ENCODE measurements around the gene ANKK1. TPM values are rescaled to one million over a fixed set of nuclear protein-coding genes. Genes with fewer than 3 reads are reported as not detected.

The ANKK1 gene
- total RNA-seq, 2 experiments from 2014 or later: 0.07 TPM; not detected in 1

GRCh38 chr11:113385749-113386148, 1.8 kb upstream of the ANKK1 start:
- Mint-ChIP-seq H3K36me3 (ENCODE audit: low read depth) (peaks cover 3% of the 10 kb centered on the region), H3K4me3 (no peak overlapping the region), H3K9me3 (no peaks in the 10 kb centered on the region), H3K27me3 (ENCODE audit: low read depth) (peaks cover 6% of the 10 kb centered on the region), H3K4me1 (ENCODE audit: low read depth) (no peaks in the 10 kb centered on the region), H3K27ac (no peak overlapping the region)
- no peak for DNase-seq
- CTCF ChIA-PET: no interaction called here
- intact Hi-C loops (cut with micrococcal nuclease): no loop called here

GRCh38 chr11:113386866-113387265, 713 bp upstream of the ANKK1 start:
- CTCF ChIA-PET: no interaction called here
- Mint-ChIP-seq H3K27ac (no peak overlapping the region), H3K36me3 (ENCODE audit: low read depth) (no peaks in the 10 kb centered on the region), H3K27me3 (ENCODE audit: low read depth) (peaks cover 6% of the 10 kb centered on the region), H3K9me3 (no peaks in the 10 kb centered on the region), H3K4me1 (ENCODE audit: low read depth) (no peaks in the 10 kb centered on the region), H3K4me3 (no peak overlapping the region)
- intact Hi-C loops (cut with micrococcal nuclease): no loop called here
- DNase-seq: no peak

DNA sequence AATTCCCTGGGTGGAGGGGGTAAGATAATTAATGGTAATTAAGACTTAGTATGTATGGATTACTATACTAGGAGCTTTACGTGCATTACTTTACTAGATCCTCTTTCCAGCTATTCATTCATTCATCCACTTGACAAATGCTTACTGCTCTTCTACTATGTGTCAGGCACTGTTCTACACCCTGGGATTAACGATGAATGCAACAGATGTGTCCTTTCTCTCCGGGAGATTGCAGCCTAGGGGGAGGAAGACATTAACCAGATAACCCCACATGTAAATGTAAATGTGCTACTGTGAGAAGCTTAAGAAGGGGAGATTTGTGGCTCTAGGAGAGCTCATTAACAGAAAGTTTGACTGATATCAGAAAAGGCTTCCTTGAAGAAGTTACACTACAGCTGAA, 1.7 kb downstream of the ANKK1 start:
- CTCF ChIA-PET: no interaction called here
- H3K4me3 Mint-ChIP-seq: no peak overlapping the region
- H3K36me3 Mint-ChIP-seq (ENCODE audit: low read depth): no peaks in the 10 kb centered on the region
- intact Hi-C loops (cut with micrococcal nuclease): no loop called here
- H3K27ac Mint-ChIP-seq: no peak overlapping the region
- DNase-seq: no peak
- H3K9me3 Mint-ChIP-seq: no peaks in the 10 kb centered on the region
- peaks cover 6% of the 10 kb centered on the region for H3K27me3 Mint-ChIP-seq (ENCODE audit: low read depth)
- H3K4me1 Mint-ChIP-seq (ENCODE audit: low read depth): no peaks in the 10 kb centered on the region

DNA sequence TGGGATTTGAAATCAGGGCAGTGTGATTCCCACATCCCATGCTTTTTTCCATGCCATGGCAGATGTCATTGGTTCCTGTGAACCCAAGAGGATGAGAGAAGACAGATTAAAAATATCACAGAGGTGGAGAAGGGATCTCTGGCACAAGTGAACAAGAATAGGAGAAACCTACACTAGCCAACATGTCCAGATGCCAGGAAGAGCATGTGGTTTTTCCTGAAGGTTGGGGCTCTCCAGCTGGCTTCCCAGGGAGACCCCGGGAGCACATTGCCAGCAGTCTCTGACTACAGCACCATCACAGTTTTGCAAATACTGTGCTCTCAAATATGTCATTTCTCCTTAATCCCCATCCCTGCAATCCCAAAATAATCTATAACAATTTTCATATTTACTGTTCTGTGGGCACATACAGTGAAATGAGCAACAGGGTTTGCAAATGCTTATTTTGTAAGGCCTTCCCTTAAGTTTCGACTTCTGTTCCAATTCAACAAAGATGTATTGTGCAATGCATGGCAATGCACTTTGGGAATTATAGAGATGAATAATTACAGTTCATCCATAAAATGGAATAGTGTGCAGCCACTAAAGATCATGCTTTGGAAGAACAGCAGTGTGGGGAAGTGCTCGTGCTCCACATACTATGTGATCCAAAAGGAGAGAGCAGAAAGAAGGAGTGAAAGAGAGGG, 4.8 kb downstream of the ANKK1 start:
- intact Hi-C loops (cut with micrococcal nuclease): no loop called here
- CTCF ChIA-PET: no interaction called here
- no peak for DNase-seq
- Mint-ChIP-seq H3K4me3 (no peak overlapping the region), H3K27me3 (ENCODE audit: low read depth) (peaks cover under 1% of the 10 kb centered on the region), H3K4me1 (ENCODE audit: low read depth) (no peaks in the 10 kb centered on the region), H3K9me3 (no peaks in the 10 kb centered on the region), H3K36me3 (ENCODE audit: low read depth) (no peaks in the 10 kb centered on the region), H3K27ac (no peak overlapping the region)

DNA sequence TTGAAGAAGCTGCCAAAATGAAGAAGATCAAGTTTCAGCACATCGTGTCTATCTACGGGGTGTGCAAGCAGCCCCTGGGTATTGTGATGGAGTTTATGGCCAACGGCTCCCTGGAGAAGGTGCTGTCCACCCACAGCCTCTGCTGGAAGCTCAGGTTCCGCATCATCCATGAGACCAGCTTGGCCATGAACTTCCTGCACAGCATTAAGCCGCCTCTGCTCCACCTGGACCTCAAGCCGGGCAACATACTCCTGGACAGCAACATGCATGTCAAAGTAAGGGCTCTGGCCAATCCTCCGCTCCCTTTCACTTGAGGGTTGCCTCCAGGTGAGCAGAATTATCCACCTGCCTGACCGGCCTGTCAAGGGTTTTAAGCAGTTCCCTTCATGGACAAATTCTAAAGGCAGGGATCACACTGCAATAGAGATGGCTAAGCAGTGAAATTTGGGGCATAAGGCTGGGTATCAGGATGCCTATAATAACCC, 6.0 kb downstream of the ANKK1 start:
- no peak overlapping the region for H3K27ac Mint-ChIP-seq
- no peaks in the 10 kb centered on the region for H3K27me3 Mint-ChIP-seq (ENCODE audit: low read depth)
- intact Hi-C loops (cut with micrococcal nuclease): no loop called here
- no peaks in the 10 kb centered on the region for H3K9me3 Mint-ChIP-seq
- DNase-seq: no peak
- H3K36me3 Mint-ChIP-seq (ENCODE audit: low read depth): no peaks in the 10 kb centered on the region
- H3K4me1 Mint-ChIP-seq (ENCODE audit: low read depth): no peaks in the 10 kb centered on the region
- H3K4me3 Mint-ChIP-seq: no peak overlapping the region
- CTCF ChIA-PET: no interaction called here

GRCh38 chr11:113394919-113395318, 7.3 kb downstream of the ANKK1 start:
- Mint-ChIP-seq H3K36me3 (ENCODE audit: low read depth) (no peaks in the 10 kb centered on the region), H3K27me3 (ENCODE audit: low read depth) (no peaks in the 10 kb centered on the region), H3K27ac (no peak overlapping the region), H3K4me3 (no peak overlapping the region), H3K4me1 (ENCODE audit: low read depth) (no peaks in the 10 kb centered on the region), H3K9me3 (no peaks in the 10 kb centered on the region)
- CTCF ChIA-PET: no interaction called here
- DNase-seq: no peak
- intact Hi-C loops (cut with micrococcal nuclease): no loop called here

DNA sequence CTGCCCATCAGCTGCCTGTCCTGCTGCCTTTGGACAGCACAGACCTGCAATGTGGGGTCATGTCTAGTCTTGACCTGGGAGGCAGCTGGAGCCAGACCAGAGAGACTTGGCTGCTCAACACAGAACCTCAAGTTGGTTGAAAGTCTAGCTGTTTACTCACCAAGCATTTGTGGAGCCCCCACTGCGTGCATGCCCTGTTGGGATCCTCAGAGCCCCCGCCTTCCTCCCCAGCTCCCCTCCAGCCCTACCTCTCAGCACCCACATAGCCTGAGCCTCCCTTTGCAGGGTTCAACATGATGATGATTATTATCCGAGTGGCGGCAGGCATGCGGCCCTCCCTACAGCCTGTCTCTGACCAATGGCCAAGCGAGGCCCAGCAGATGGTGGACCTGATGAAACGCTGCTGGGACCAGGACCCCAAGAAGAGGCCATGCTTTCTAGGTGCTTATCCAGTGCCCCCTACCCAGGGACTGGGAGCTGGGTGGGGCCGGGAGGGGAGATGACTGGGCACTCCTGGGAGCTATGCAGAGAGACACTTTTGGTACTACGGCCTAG, 8.3 kb downstream of the ANKK1 start:
- H3K9me3 Mint-ChIP-seq: no peaks in the 10 kb centered on the region
- DNase-seq: no peak
- CTCF ChIA-PET: interaction anchor here (0.6 kb wide), 1 partner anchor 15 kb away, joined by 4 read pairs; no protein-coding TSS in a partner anchor
- H3K4me1 Mint-ChIP-seq (ENCODE audit: low read depth): no peaks in the 10 kb centered on the region
- no peaks in the 10 kb centered on the region for H3K27me3 Mint-ChIP-seq (ENCODE audit: low read depth)
- intact Hi-C loops (cut with micrococcal nuclease): no loop called here
- no peaks in the 10 kb centered on the region for H3K36me3 Mint-ChIP-seq (ENCODE audit: low read depth)
- H3K27ac Mint-ChIP-seq: no peak overlapping the region
- no peak overlapping the region for H3K4me3 Mint-ChIP-seq

GRCh38 chr11:113396690-113397089, 9.1 kb downstream of the ANKK1 start:
- Mint-ChIP-seq H3K4me1 (ENCODE audit: low read depth) (no peaks in the 10 kb centered on the region), H3K27me3 (ENCODE audit: low read depth) (no peaks in the 10 kb centered on the region), H3K9me3 (no peaks in the 10 kb centered on the region), H3K36me3 (ENCODE audit: low read depth) (no peaks in the 10 kb centered on the region), H3K27ac (no peak overlapping the region), H3K4me3 (no peak overlapping the region)
- DNase-seq: no peak
- CTCF ChIA-PET: interaction anchor here (0.6 kb wide), 1 partner anchor 16 kb away, joined by 4 read pairs; no protein-coding TSS in a partner anchor
- intact Hi-C loops (cut with micrococcal nuclease): no loop called here

- no peak overlapping the region for H3K27ac Mint-ChIP-seq
- DNase-seq: no peak
- H3K9me3 Mint-ChIP-seq: no peaks in the 10 kb centered on the region
- no peaks in the 10 kb centered on the region for H3K36me3 Mint-ChIP-seq (ENCODE audit: low read depth)
- H3K4me1 Mint-ChIP-seq (ENCODE audit: low read depth): no peaks in the 10 kb centered on the region
- H3K27me3 Mint-ChIP-seq (ENCODE audit: low read depth): no peaks in the 10 kb centered on the region
- H3K4me3 Mint-ChIP-seq: no peak overlapping the region
- CTCF ChIA-PET: interaction anchor here (0.6 kb wide), 1 partner anchor 42 kb away, joined by 3 read pairs; no protein-coding TSS in a partner anchor
- intact Hi-C loops (cut with micrococcal nuclease): no loop called here
These were observed 9.6 kb downstream of the ANKK1 start for GRCh38 chr11:113397212-113397611.

DNA sequence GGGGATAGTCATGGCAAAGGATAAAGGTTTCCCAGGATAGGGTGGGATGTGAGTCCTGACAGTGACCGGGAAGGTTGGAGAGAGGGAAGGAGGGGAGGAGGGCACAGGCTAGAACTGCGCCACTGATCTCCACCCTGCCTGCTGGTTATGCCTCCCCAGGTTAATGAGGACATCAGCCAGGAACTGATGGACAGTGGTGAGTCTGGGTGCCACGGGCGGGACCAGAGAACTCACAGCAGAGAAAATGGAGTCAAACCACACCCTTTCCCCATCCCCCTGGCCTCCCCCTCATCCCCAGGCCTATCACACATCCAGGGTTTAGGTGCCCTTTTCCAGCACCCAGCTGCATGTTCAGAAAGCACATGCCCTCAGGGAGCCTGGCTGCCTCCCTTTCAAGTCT, 10.2 kb downstream of the ANKK1 start:
- CTCF ChIA-PET: no interaction called here
- H3K9me3 Mint-ChIP-seq: no peaks in the 10 kb centered on the region
- no peak overlapping the region for H3K4me3 Mint-ChIP-seq
- DNase-seq: no peak
- H3K4me1 Mint-ChIP-seq (ENCODE audit: low read depth): no peaks in the 10 kb centered on the region
- no peaks in the 10 kb centered on the region for H3K36me3 Mint-ChIP-seq (ENCODE audit: low read depth)
- intact Hi-C loops (cut with micrococcal nuclease): no loop called here
- H3K27me3 Mint-ChIP-seq (ENCODE audit: low read depth): no peaks in the 10 kb centered on the region
- no peak overlapping the region for H3K27ac Mint-ChIP-seq

DNA sequence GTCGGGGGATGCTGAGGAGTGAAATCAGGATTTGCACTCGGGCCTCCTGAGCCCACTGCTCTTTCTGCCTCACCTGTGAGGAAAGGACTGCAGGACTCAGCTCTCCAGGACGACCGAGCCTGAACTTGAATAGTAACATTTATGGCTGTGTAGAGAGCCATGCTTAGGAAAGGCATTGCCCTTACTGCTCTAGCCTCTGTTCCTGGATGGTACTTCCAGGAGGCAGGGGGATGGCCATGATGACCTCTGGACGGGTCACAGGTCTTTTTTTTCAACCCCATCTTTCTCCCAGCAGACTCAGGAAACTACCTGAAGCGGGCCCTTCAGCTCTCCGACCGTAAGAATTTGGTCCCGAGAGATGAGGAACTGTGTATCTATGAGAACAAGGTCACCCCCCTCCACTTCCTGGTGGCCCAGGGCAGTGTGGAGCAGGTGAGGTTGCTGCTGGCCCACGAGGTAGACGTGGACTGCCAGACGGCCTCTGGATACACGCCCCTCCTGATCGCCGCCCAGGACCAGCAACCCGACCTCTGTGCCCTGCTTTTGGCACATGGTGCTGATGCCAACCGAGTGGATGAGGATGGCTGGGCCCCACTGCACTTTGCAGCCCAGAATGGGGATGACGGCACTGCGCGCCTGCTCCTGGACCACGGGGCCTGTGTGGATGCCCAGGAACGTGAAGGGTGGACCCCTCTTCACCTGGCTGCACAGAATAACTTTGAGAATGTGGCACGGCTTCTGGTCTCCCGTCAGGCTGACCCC, 11.3 kb downstream of the ANKK1 start:
- DNase-seq: no peak
- H3K27me3 Mint-ChIP-seq (ENCODE audit: low read depth): no peaks in the 10 kb centered on the region
- no peak overlapping the region for H3K27ac Mint-ChIP-seq
- no peaks in the 10 kb centered on the region for H3K36me3 Mint-ChIP-seq (ENCODE audit: low read depth)
- no peaks in the 10 kb centered on the region for H3K9me3 Mint-ChIP-seq
- intact Hi-C loops (cut with micrococcal nuclease): no loop called here
- H3K4me3 Mint-ChIP-seq: no peak overlapping the region
- no peaks in the 10 kb centered on the region for H3K4me1 Mint-ChIP-seq (ENCODE audit: low read depth)
- CTCF ChIA-PET: no interaction called here

DNA sequence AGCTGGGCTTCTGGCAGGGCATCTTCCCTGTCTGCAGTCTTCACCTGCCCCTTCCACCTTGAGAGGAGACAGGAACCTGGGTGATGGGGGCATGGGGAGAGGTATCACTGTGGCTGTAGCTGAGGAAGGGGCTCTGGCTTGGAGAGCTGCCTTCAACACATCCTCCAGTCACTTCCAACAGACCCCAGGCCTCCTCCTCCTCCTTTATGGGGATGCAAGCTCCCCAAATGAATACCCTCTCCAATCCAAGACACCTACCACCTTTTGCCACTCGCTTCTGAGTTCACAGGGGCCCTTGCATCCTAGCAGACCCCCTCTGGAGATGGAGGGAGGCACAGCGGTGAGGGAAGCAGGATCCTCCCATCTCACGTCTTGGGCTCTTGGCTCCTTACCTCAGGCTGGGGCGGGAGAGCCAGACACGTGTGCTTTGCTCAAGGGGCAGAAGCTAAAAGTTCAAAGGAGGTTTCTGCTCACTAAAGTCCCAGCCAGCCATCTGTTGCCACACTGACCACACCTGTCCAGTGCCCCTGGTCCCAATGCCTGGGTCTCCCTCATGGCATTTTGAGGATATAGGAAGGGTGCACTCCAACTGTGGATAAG, 13.2 kb downstream of the ANKK1 start:
- H3K27ac Mint-ChIP-seq: no peak overlapping the region
- H3K36me3 Mint-ChIP-seq (ENCODE audit: low read depth): no peaks in the 10 kb centered on the region
- CTCF ChIA-PET: no interaction called here
- no peaks in the 10 kb centered on the region for H3K27me3 Mint-ChIP-seq (ENCODE audit: low read depth)
- H3K4me1 Mint-ChIP-seq (ENCODE audit: low read depth): no peaks in the 10 kb centered on the region
- H3K4me3 Mint-ChIP-seq: no peak overlapping the region
- no peak for DNase-seq
- no peaks in the 10 kb centered on the region for H3K9me3 Mint-ChIP-seq
- intact Hi-C loops (cut with micrococcal nuclease): no loop called here
